Upper lobe of left lung (tissue), 6 donors: Measurements from ENCODE around the gene ADD2. TPM values are rescaled to one million over a fixed set of nuclear protein-coding genes. Genes with fewer than 3 reads are reported as not detected.

Experiments
- ATAC-seq, 2 donors: fragments of 200-7000 bp; cut with Tn5 transposase; one replicate each; pipeline ENCODE4 v1.9.1; 2022; ENCODE audit warnings: mild to moderate bottlenecking in 2 of 2, moderate library complexity in 2 of 2; ENCODE audit not compliant: low FRiP score in 2 of 2
- DNase-seq, 2 donors: peaks; one replicate each; pipeline ENCODE4 v3.0.0-alpha.2; 2019 to 2020
- H3K27ac ChIP-seq, 4 donors: fragments of 200-600 bp; sonication (generic); one replicate each; pipeline ENCODE4 v1.5.1; 2016 to 2019
- H3K27me3 ChIP-seq, 4 donors: fragments of 200-600 bp; sonication (generic); one replicate each; pipeline ENCODE4 v1.5.1; 2017 to 2019
- H3K36me3 ChIP-seq, 4 donors: fragments of 200-600 bp; sonication (generic); one replicate each; pipeline ENCODE4 v1.5.1; 2016 to 2019
- H3K4me1 ChIP-seq, 4 donors: fragments of 200-600 bp; sonication (generic); one replicate each; pipeline ENCODE4 v1.5.1; 2018 to 2019
- H3K4me3 ChIP-seq, 4 donors: fragments of 200-600 bp; sonication (generic); one replicate each; pipeline ENCODE4 v1.5.1; 2017 to 2019; ENCODE audit warnings: mild to moderate bottlenecking in 2 of 4, moderate library complexity in 1 of 4
- H3K9me3 ChIP-seq, 4 donors: fragments of 200-600 bp; sonication (generic); one replicate each; pipeline ENCODE4 v1.5.1; 2018 to 2019
- EP300 ChIP-seq, 4 donors: sonication (generic); formaldehyde crosslinking; IDR thresholded peaks; one replicate each; pipeline ENCODE4 v1.5.1; 2017; ENCODE audit warnings: antibody characterized with exemption in 4 of 4, control low read depth in 2 of 4
- POLR2A ChIP-seq, 4 donors: fragments of 450-650 bp; IDR thresholded peaks; one replicate each; pipeline ENCODE4 v1.5.1; 2016 to 2017; ENCODE audit warnings: antibody characterized with exemption in 4 of 4, mild to moderate bottlenecking in 2 of 4
- POLR2AphosphoS5 ChIP-seq, 2 donors: sonication (generic); formaldehyde crosslinking; IDR thresholded peaks; one replicate each; pipeline ENCODE4 v1.5.1; 2017; ENCODE audit warnings: antibody characterized with exemption in 2 of 2
- WGBS, 2 donors: methylation state at CpG; one replicate each; pipeline ENCODE4 v1.1.5; 2017 to 2018; 5-methylcytosine and 5-hydroxymethylcytosine counted together
- total RNA-seq, 6 donors: library from RNA; depleted of rRNA in 4 of 6; stranded (reverse); fragments of >200 nt in 4 of 6; gene quantifications; one replicate each; pipeline versions ENCODE4 v1.1.0 to v1.2.1, GENCODE V29; 2016 to 2021
- TF ChIP-seq, protein P1 (sequence below), 6 experiments: fragments of 450-650 bp in 4 of 6; fragments of 200-600 bp in 2 of 6; sonication (generic) in 2 of 6; IDR thresholded peaks; one replicate each; pipeline ENCODE4 v1.5.1; 2016 to 2019; ENCODE audit warnings: antibody characterized with exemption in 6 of 6
- donor health status: DM: no; HTN: no; CAD: no; lungs with moderate emphysema.
- donor health status: DM: no; HTN: yes; CAD: no; lungs with severe emphysema.

Gene ADD2
- total RNA-seq, 6 donors from 2014 or later: under 0.01 to 3.3 (median 0.50) TPM

- no peaks in the 10 kb centered on the region for H3K9me3 ChIP-seq
- H3K4me3 ChIP-seq: no peak overlapping the region
- H3K4me1 ChIP-seq: no peaks in the 10 kb centered on the region
- no peak overlapping the region for H3K27ac ChIP-seq
- no peaks in the 10 kb centered on the region for H3K27me3 ChIP-seq
- TF ChIP-seq POLR2A (IDR thresholded peaks at IDR 0.05): no peak
- TF ChIP-seq, protein P1, sequence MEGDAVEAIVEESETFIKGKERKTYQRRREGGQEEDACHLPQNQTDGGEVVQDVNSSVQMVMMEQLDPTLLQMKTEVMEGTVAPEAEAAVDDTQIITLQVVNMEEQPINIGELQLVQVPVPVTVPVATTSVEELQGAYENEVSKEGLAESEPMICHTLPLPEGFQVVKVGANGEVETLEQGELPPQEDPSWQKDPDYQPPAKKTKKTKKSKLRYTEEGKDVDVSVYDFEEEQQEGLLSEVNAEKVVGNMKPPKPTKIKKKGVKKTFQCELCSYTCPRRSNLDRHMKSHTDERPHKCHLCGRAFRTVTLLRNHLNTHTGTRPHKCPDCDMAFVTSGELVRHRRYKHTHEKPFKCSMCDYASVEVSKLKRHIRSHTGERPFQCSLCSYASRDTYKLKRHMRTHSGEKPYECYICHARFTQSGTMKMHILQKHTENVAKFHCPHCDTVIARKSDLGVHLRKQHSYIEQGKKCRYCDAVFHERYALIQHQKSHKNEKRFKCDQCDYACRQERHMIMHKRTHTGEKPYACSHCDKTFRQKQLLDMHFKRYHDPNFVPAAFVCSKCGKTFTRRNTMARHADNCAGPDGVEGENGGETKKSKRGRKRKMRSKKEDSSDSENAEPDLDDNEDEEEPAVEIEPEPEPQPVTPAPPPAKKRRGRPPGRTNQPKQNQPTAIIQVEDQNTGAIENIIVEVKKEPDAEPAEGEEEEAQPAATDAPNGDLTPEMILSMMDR (IDR thresholded peaks at IDR 0.05): no peak
- TF ChIP-seq EP300 (IDR thresholded peaks at IDR 0.05): no peak
- TF ChIP-seq POLR2AphosphoS5 (IDR thresholded peaks at IDR 0.05): no peak
- 87 to 88% methylated on average over 8 to 9 of the region's 9 CpGs for WGBS, 2 donors
- H3K36me3 ChIP-seq: no peaks in the 10 kb centered on the region
- ATAC-seq: peak in 1 of 2 donors; percentile 53
- DNase-seq: no peak
Observed at GRCh38 chr2:70703900-70704549, 64.0 kb downstream of the ADD2 start.

- ATAC-seq: no peak
- WGBS, 2 donors: 86 to 89% methylated on average over 8 of the region's 8 CpGs
- no peaks in the 10 kb centered on the region for H3K4me1 ChIP-seq
- no peaks in the 10 kb centered on the region for H3K9me3 ChIP-seq
- TF ChIP-seq POLR2AphosphoS5 (IDR thresholded peaks at IDR 0.05) (no peak), EP300 (IDR thresholded peaks at IDR 0.05) (no peak), POLR2A (IDR thresholded peaks at IDR 0.05) (no peak)
- TF ChIP-seq, protein P1 (IDR thresholded peaks at IDR 0.05): no peak
- H3K4me3 ChIP-seq: no peak overlapping the region
- no peak overlapping the region for H3K27ac ChIP-seq
- no peaks in the 10 kb centered on the region for H3K36me3 ChIP-seq
- DNase-seq: no peak
- H3K27me3 ChIP-seq: no peaks in the 10 kb centered on the region
Observed at GRCh38 chr2:70702711-70703395, 65.1 kb downstream of the ADD2 start.

DNA sequence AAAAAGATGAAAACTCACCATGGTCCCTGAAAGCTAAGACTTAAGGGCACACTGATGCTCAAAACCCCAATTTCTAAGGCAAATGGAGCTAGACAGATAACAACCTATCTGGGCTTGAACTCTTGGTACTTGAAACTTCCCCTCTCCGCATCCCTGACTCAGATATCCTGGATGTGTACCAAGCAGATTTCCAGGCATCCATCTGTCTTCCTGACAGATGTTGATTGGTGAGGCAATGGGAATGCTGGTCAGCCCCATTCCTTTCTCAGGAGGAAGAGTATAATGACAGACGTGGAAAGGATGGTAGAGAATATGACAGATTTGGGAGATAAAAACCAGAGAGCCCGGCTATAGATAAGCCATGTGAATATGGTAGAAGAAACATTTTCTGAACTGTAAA, 69.2 kb downstream of the ADD2 start:
- WGBS, 2 donors: 63 to 70% methylated on average over 3 of the region's 3 CpGs

GRCh38 chr2:70697603-70698383, 70.2 kb downstream of the ADD2 start:
- DNase-seq (no peak), ATAC-seq (peak in 1 of 2 donors; percentile 34)
- Histone ChIP-seq H3K27ac (no peak overlapping the region), H3K4me3 (no peak overlapping the region), H3K9me3 (no peaks in the 10 kb centered on the region), H3K36me3 (no peaks in the 10 kb centered on the region), H3K4me1 (no peaks in the 10 kb centered on the region), H3K27me3 (no peaks in the 10 kb centered on the region)
- 89 to 92% methylated on average over 11 to 12 of the region's 12 CpGs for WGBS, 2 donors
- TF ChIP-seq POLR2A (IDR thresholded peaks at IDR 0.05): no peak
- TF ChIP-seq, protein P1 (IDR thresholded peaks at IDR 0.05): no peak
- no peak for TF ChIP-seq POLR2AphosphoS5 (IDR thresholded peaks at IDR 0.05)
- no peak for TF ChIP-seq EP300 (IDR thresholded peaks at IDR 0.05)

More for the DNA sequence above, 69.2 kb downstream of the ADD2 start:
- ATAC-seq (no peak), DNase-seq (no peak)
- TF ChIP-seq POLR2A (IDR thresholded peaks at IDR 0.05) (no peak), EP300 (IDR thresholded peaks at IDR 0.05) (no peak), POLR2AphosphoS5 (IDR thresholded peaks at IDR 0.05) (no peak)
- TF ChIP-seq, protein P1 (IDR thresholded peaks at IDR 0.05): no peak
- Histone ChIP-seq H3K4me1 (no peaks in the 10 kb centered on the region), H3K9me3 (no peaks in the 10 kb centered on the region), H3K4me3 (no peak overlapping the region), H3K27ac (no peak overlapping the region), H3K36me3 (no peaks in the 10 kb centered on the region), H3K27me3 (no peaks in the 10 kb centered on the region)
